CD14-positive monocyte (primary cell): Measurements from ENCODE around the gene AQP9. TPM values are rescaled to one million over a fixed set of nuclear protein-coding genes. Genes with fewer than 3 reads are reported as not detected.

Experiments used
- DNase-seq, 3 donors: peaks; one replicate each; pipeline ENCODE4 v3.0.0-alpha.2; 2011 to 2022
- H2AFZ ChIP-seq: 2 replicates; pipeline ENCODE4 v1.6.0; 2012; ENCODE audit warnings: mild to moderate bottlenecking, low read depth, low read length, inconsistent platforms; ENCODE audit not compliant: insufficient read depth, poor library complexity, severe bottlenecking
- H3K27ac ChIP-seq, 2 donors: 1 replicate in 1 of 2; 2 replicates in 1 of 2; pipeline ENCODE4 v1.5.1; 2012 to 2013; ENCODE audit warnings: low read length in 2 of 2, control low read depth in 1 of 2, inconsistent platforms in 1 of 2, low read depth in 1 of 2, mild to moderate bottlenecking in 1 of 2
- H3K27me3 ChIP-seq, 2 donors: one replicate each; pipeline versions ENCODE4 v1.6.0 to v1.6.1; 2011 to 2013; ENCODE audit warnings: low read length in 2 of 2; ENCODE audit not compliant: control insufficient read depth in 2 of 2, insufficient read depth in 2 of 2
- H3K36me3 ChIP-seq, 2 donors: replicated peaks in 1 of 2; 1 replicate in 1 of 2; 2 replicates in 1 of 2; pipeline versions ENCODE4 v1.5.1 to v1.6.1; 2012 to 2013; ENCODE audit warnings: low read length in 2 of 2, control low read depth in 1 of 2, inconsistent platforms in 1 of 2, mild to moderate bottlenecking in 1 of 2; ENCODE audit not compliant: insufficient read depth in 2 of 2, control insufficient read depth in 1 of 2
- H3K4me1 ChIP-seq, 2 donors: 1 replicate in 1 of 2; 2 replicates in 1 of 2; pipeline versions ENCODE4 v1.5.1 to v1.6.1; 2012 to 2013; ENCODE audit warnings: low read length in 2 of 2, control low read depth in 1 of 2, inconsistent platforms in 1 of 2, mild to moderate bottlenecking in 1 of 2, moderate library complexity in 1 of 2; ENCODE audit not compliant: insufficient read depth in 2 of 2, control insufficient read depth in 1 of 2
- H3K4me2 ChIP-seq: replicated peaks from 2 replicates; pipeline ENCODE3; 2012; ENCODE audit warnings: low read length, moderate library complexity, mild to moderate bottlenecking; ENCODE audit not compliant: poor library complexity, severe bottlenecking; ENCODE audit errors: extremely low read depth
- H3K4me3 ChIP-seq, 3 experiments: fragments of 200-600 bp in 1 of 3; sonication (generic) in 1 of 3; replicated peaks in 1 of 3; 1 replicate in 2 of 3; 2 replicates in 1 of 3; pipeline ENCODE4 v1.5.1; 2011 to 2013; ENCODE audit warnings: low read length in 3 of 3, mild to moderate bottlenecking in 3 of 3, control low read depth in 2 of 3, low read depth in 2 of 3, inconsistent platforms in 1 of 3, moderate library complexity in 1 of 3
- H3K79me2 ChIP-seq: 2 replicates; pipeline ENCODE4 v1.6.0; 2012; ENCODE audit warnings: mild to moderate bottlenecking, control low read depth, inconsistent platforms, low read length, moderate library complexity; ENCODE audit not compliant: insufficient read depth
- H3K9ac ChIP-seq: 2 replicates; pipeline ENCODE4 v1.6.0; 2017; ENCODE audit warnings: low read length, mild to moderate bottlenecking; ENCODE audit not compliant: insufficient read depth, poor library complexity, severe bottlenecking
- H3K9me3 ChIP-seq, 2 donors: replicated peaks in 1 of 2; 1 replicate in 1 of 2; 2 replicates in 1 of 2; pipeline versions ENCODE4 v1.5.1 to v1.6.1; 2012 to 2013; ENCODE audit warnings: low read length in 2 of 2, control low read depth in 1 of 2; ENCODE audit not compliant: control insufficient read depth in 1 of 2, insufficient read depth in 1 of 2
- H4K20me1 ChIP-seq: 2 replicates; pipeline ENCODE4 v1.6.0; 2012; ENCODE audit warnings: mild to moderate bottlenecking, low read length, control low read depth, moderate library complexity; ENCODE audit not compliant: insufficient read depth
- H3K27ac Mint-ChIP-seq, 7 donors: one replicate each; pipeline ENCODE4 v1.8.0; 2020; ENCODE audit warnings: mild to moderate bottlenecking in 7 of 7, mixed read lengths in 7 of 7, moderate library complexity in 6 of 7, inconsistent platforms in 2 of 7
- H3K27me3 Mint-ChIP-seq, 3 donors: one replicate each; pipeline ENCODE4 v1.8.0; 2021 to 2022; ENCODE audit warnings: low read depth in 3 of 3, mild to moderate bottlenecking in 3 of 3, mixed read lengths in 3 of 3, moderate library complexity in 3 of 3, inconsistent platforms in 1 of 3
- H3K36me3 Mint-ChIP-seq, 2 donors: one replicate each; pipeline ENCODE4 v1.8.0; 2020; ENCODE audit warnings: mixed read lengths in 2 of 2, inconsistent platforms in 1 of 2, mild to moderate bottlenecking in 1 of 2
- H3K4me1 Mint-ChIP-seq: one replicate; pipeline ENCODE4 v1.8.0; 2020; ENCODE audit warnings: mild to moderate bottlenecking, mixed read lengths
- H3K4me3 Mint-ChIP-seq, 2 donors: one replicate each; pipeline ENCODE4 v1.8.0; 2020; ENCODE audit warnings: mild to moderate bottlenecking in 2 of 2, mixed read lengths in 2 of 2, moderate library complexity in 1 of 2
- H3K9me3 Mint-ChIP-seq, 7 donors: one replicate each; pipeline ENCODE4 v1.8.0; 2020 to 2022; ENCODE audit warnings: mixed read lengths in 7 of 7, mild to moderate bottlenecking in 6 of 7, moderate library complexity in 6 of 7, inconsistent platforms in 2 of 7
- CTCF ChIP-seq: fragments of 200-600 bp; IDR thresholded peaks from one replicate; pipeline ENCODE4 v1.8.0; 2022; ENCODE audit warnings: antibody characterized with exemption, mild to moderate bottlenecking
- WGBS: methylation state at CpG from one replicate; pipeline ENCODE4 v1.1.5; 2013; ENCODE audit warnings: missing lambda C conversion rate; ENCODE audit not compliant: insufficient coverage; 5-methylcytosine and 5-hydroxymethylcytosine counted together
- intact Hi-C, 2 donors: fragments of 100-400 bp; cut with micrococcal nuclease; formaldehyde crosslinking; loops; one replicate each; pipeline versions ENCODE4 v1.15.0 to v1.15.1; 2023
- polyA plus RNA-seq, 3 donors: library from polyadenylated mRNA; depleted of rRNA in 1 of 3; unstranded in 2 of 3; stranded (reverse) in 1 of 3; fragments of 300-500 nt in 2 of 3; fragments of >200 nt in 1 of 3; fragmentation: Illumina TruSeq in 2 of 3; gene quantifications; 1 replicate in 2 of 3; 2 replicates in 1 of 3; pipeline ENCODE4 v1.2.3, GENCODE V29; 2012 to 2021

Gene AQP9
- polyA plus RNA-seq, 3 donors: 35.6 to 141 (median 112) TPM

- H3K4me1 Mint-ChIP-seq: peaks cover 70% of the 10 kb centered on the region
- no peak for TF ChIP-seq CTCF
- peaks cover 24 to 42% of the 10 kb centered on the region in 2 donors for H3K36me3 Mint-ChIP-seq
- peak overlapping the region; percentile 63 to 90 for H3K4me3 Mint-ChIP-seq
- peak overlapping the region; percentile 41 to 94 for H3K27ac ChIP-seq
- DNase-seq: no peak
- no peaks in the 10 kb centered on the region for H3K36me3 ChIP-seq
- peaks cover 47% of the 10 kb centered on the region for H3K79me2 ChIP-seq
- H3K4me3 ChIP-seq: peak overlapping the region in 1 of 3 experiments; percentile 80
- H3K9ac ChIP-seq: no peak overlapping the region
- H3K9me3 Mint-ChIP-seq: peaks cover 0 to 1% (median 0%) of the 10 kb centered on the region in 7 donors
- 96% methylated on average over 4 of the region's 6 CpGs for WGBS
- intact Hi-C loops: loop anchor here in 1 of 2 donors (10.0 kb wide), 1 partner anchor 193 kb away; no protein-coding TSS in a partner anchor
- H3K27me3 Mint-ChIP-seq: peaks cover 0 to 2% (median 0%) of the 10 kb centered on the region in 3 donors
- H3K9me3 ChIP-seq: no peaks in the 10 kb centered on the region
- H3K4me1 ChIP-seq: peaks cover 86 to 93% of the 10 kb centered on the region in 2 donors
- no peak overlapping the region for H2AFZ ChIP-seq
- H3K27ac Mint-ChIP-seq: peak overlapping the region; percentile 96 to 99 (median 98)
- H4K20me1 ChIP-seq: no peaks in the 10 kb centered on the region
- H3K27me3 ChIP-seq: no peaks in the 10 kb centered on the region
- H3K4me2 ChIP-seq: peak overlapping the region; percentile 79
Measured at GRCh38 chr15:58141894-58142293, 3.7 kb downstream of the AQP9 start.

- Mint-ChIP-seq H3K4me3 (peak overlapping the region; percentile 51 to 56), H3K9me3 (peaks cover 0 to 1% (median 0%) of the 10 kb centered on the region in 7 donors), H3K27ac (peak overlapping the region in 6 of 7 donors; percentile 39 to 99 (median 78)), H3K4me1 (peaks cover 68% of the 10 kb centered on the region), H3K27me3 (peaks cover 0 to 2% (median 0%) of the 10 kb centered on the region in 3 donors), H3K36me3 (peaks cover 28 to 44% of the 10 kb centered on the region in 2 donors)
- no peaks in the 10 kb centered on the region for H3K36me3 ChIP-seq
- DNase-seq: no peak
- H3K9ac ChIP-seq: no peak overlapping the region
- intact Hi-C loops: loop anchor here in 1 of 2 donors (10.0 kb wide), 1 partner anchor 192 kb away; no protein-coding TSS in a partner anchor
- peak overlapping the region in 1 of 3 experiments; percentile 80 for H3K4me3 ChIP-seq
- H4K20me1 ChIP-seq: no peaks in the 10 kb centered on the region
- no peak for TF ChIP-seq CTCF
- no peaks in the 10 kb centered on the region for H3K27me3 ChIP-seq
- H3K27ac ChIP-seq: peak overlapping the region in 1 of 2 donors; percentile 57
- H3K9me3 ChIP-seq: no peaks in the 10 kb centered on the region
- no peak overlapping the region for H2AFZ ChIP-seq
- WGBS: 73% methylated on average over 2 of the region's 6 CpGs
- H3K79me2 ChIP-seq: peaks cover 47% of the 10 kb centered on the region
- peaks cover 87 to 93% of the 10 kb centered on the region in 2 donors for H3K4me1 ChIP-seq
- peak overlapping the region; percentile 79 for H3K4me2 ChIP-seq
Measured at GRCh38 chr15:58142827-58143461, 4.8 kb downstream of the AQP9 start.
